CD4-positive, alpha-beta T cell (primary cell): ENCODE measurements around the gene ACTN1. TPM values are rescaled to one million over a fixed set of nuclear protein-coding genes. Genes with fewer than 3 reads are reported as not detected.
A peak's percentile ranks its signal among the peaks of the same experiment; 100 is the strongest.

Source experiments
- ATAC-seq: fragments of 200-7000 bp; cut with Tn5 transposase; one replicate; pipeline ENCODE4 v1.10.0; 2022; ENCODE audit warnings: mild to moderate bottlenecking; ENCODE audit not compliant: poor library complexity
- CTCF ChIA-PET: fragments of 350-600 bp; sonication (Branson Sonifier 250); formaldehyde crosslinking; loops from one replicate; lab custom pipeline; 2021; ENCODE audit warnings: antibody characterized with exemption, inconsistent platforms; lab: Charles Lee
- POLR2A ChIA-PET: fragments of 350-600 bp; sonication (Branson Sonifier 250); formaldehyde crosslinking; loops from one replicate; lab custom pipeline; 2021; ENCODE audit warnings: antibody characterized with exemption, inconsistent platforms; lab: Charles Lee
- DNase-seq, 14 experiments: peaks; one replicate each; pipeline ENCODE4 v3.0.0-alpha.2; 2013 to 2020; ENCODE audit warnings: mixed read lengths in 2 of 14
- H3K27ac ChIP-seq, 2 donors: one replicate each; pipeline versions ENCODE4 v1.5.1 to v1.7.0; 2013; ENCODE audit warnings: low read length in 2 of 2, low read depth in 1 of 2, mild to moderate bottlenecking in 1 of 2
- H3K27me3 ChIP-seq, 2 experiments: 1 replicate in 1 of 2; 2 replicates in 1 of 2; pipeline versions ENCODE4 v1.6.1 to v1.7.0; 2013; ENCODE audit warnings: low read length in 2 of 2, control low read depth in 1 of 2, mild to moderate bottlenecking in 1 of 2, moderate library complexity in 1 of 2; ENCODE audit not compliant: insufficient read depth in 2 of 2, control insufficient read depth in 1 of 2
- H3K36me3 ChIP-seq: one replicate; pipeline ENCODE4 v1.6.1; 2013; ENCODE audit warnings: low read length, control low read depth; ENCODE audit not compliant: insufficient read depth
- H3K4me1 ChIP-seq: one replicate; pipeline ENCODE4 v1.6.1; 2013; ENCODE audit warnings: low read length, control low read depth; ENCODE audit not compliant: insufficient read depth
- H3K4me3 ChIP-seq: one replicate; pipeline ENCODE4 v1.5.1; 2013; ENCODE audit warnings: mild to moderate bottlenecking, low read length, moderate library complexity
- H3K9me3 ChIP-seq, 2 experiments: 1 replicate in 1 of 2; 2 replicates in 1 of 2; pipeline versions ENCODE4 v1.6.1 to v1.7.0; 2013; ENCODE audit warnings: low read length in 2 of 2, mild to moderate bottlenecking in 2 of 2, control low read depth in 1 of 2, moderate library complexity in 1 of 2; ENCODE audit not compliant: control insufficient read depth in 1 of 2, insufficient read depth in 1 of 2
- H3K27ac Mint-ChIP-seq: one replicate; pipeline ENCODE4 v1.8.0; 2020; ENCODE audit warnings: mixed read lengths
- H3K27me3 Mint-ChIP-seq: one replicate; pipeline ENCODE4 v1.8.0; 2021; ENCODE audit warnings: mixed read lengths
- H3K36me3 Mint-ChIP-seq: one replicate; pipeline ENCODE4 v1.8.0; 2021; ENCODE audit warnings: low read depth, mixed read lengths
- H3K4me1 Mint-ChIP-seq: one replicate; pipeline ENCODE4 v1.8.0; 2021; ENCODE audit warnings: low read depth, mixed read lengths
- H3K4me3 Mint-ChIP-seq: one replicate; pipeline ENCODE4 v1.8.0; 2020; ENCODE audit warnings: mild to moderate bottlenecking, mixed read lengths
- H3K9me3 Mint-ChIP-seq: one replicate; pipeline ENCODE4 v1.8.0; 2020; ENCODE audit warnings: mixed read lengths
- CTCF ChIP-seq: fragments of 200-600 bp; IDR thresholded peaks from one replicate; pipeline ENCODE4 v1.8.0; 2022; ENCODE audit warnings: antibody characterized with exemption, mild to moderate bottlenecking
- intact Hi-C, 2 experiments: fragments of 100-400 bp; cut with DNase I in 1 of 2; cut with micrococcal nuclease in 1 of 2; formaldehyde crosslinking; loops; one replicate each; pipeline versions ENCODE4 v1.15.1 to v1.9.0; 2023 to 2025; cut with DNase I, micrococcal nuclease
- total RNA-seq, 174 experiments: library from RNA in 2 of 174; stranded (reverse) in 2 of 174; gene quantifications; one replicate each; pipeline ENCODE4 v1.2.3 and lab custom pipeline; 2021 to 2026

The ACTN1 gene
- total RNA-seq, 2 experiments from 2014 or later = 128 to 143 TPM

- H3K27me3 ChIP-seq = no peaks in the 10 kb centered on the region
- peak overlapping the region; percentile 70 for H3K27ac Mint-ChIP-seq
- DNase-seq (peak in 1 of 14 experiments; percentile 2), ATAC-seq (no peak)
- H3K4me3 Mint-ChIP-seq = no peak overlapping the region
- TF ChIP-seq CTCF = no peak
- peaks cover 2% of the 10 kb centered on the region for H3K36me3 ChIP-seq
- no peaks in the 10 kb centered on the region for H3K9me3 ChIP-seq
- H3K9me3 Mint-ChIP-seq = no peaks in the 10 kb centered on the region
- peaks cover 52% of the 10 kb centered on the region for H3K36me3 Mint-ChIP-seq
- intact Hi-C loops = no loop called here
- no peaks in the 10 kb centered on the region for H3K27me3 Mint-ChIP-seq
- peaks cover 94% of the 10 kb centered on the region for H3K4me1 Mint-ChIP-seq
- no peak overlapping the region for H3K27ac ChIP-seq
- POLR2A ChIA-PET = interaction anchor here (0.6 to 1.6 kb wide), 10 partner anchors 10 to 163 kb away, joined by 3 to 7 read pairs (median 3); no protein-coding TSS in a partner anchor
- CTCF ChIA-PET = no interaction called here
- H3K4me1 ChIP-seq = peaks cover 70% of the 10 kb centered on the region
- no peak overlapping the region for H3K4me3 ChIP-seq
Observed at GRCh38 chr14:68958553-68958952, 20.5 kb downstream of the ACTN1 start.

- Histone ChIP-seq H3K36me3 (peaks cover 2% of the 10 kb centered on the region), H3K27me3 (no peaks in the 10 kb centered on the region), H3K4me3 (no peak overlapping the region), H3K27ac (no peak overlapping the region), H3K9me3 (no peaks in the 10 kb centered on the region), H3K4me1 (peaks cover 70% of the 10 kb centered on the region)
- Mint-ChIP-seq H3K27ac (peak overlapping the region; percentile 70), H3K36me3 (peaks cover 48% of the 10 kb centered on the region), H3K4me1 (peaks cover 94% of the 10 kb centered on the region), H3K9me3 (no peaks in the 10 kb centered on the region), H3K4me3 (peak overlapping the region; percentile 15), H3K27me3 (no peaks in the 10 kb centered on the region)
- ATAC-seq (no peak), DNase-seq (peak in 1 of 14 experiments; percentile 25)
- intact Hi-C loops = no loop called here
- TF ChIP-seq CTCF = no peak
- ChIA-PET POLR2A (interaction anchor here (1.1 to 2.0 kb wide), 4 partner anchors 10 to 19 kb away, joined by 3 to 7 read pairs (median 4); no protein-coding TSS in a partner anchor), CTCF (interaction anchor here (1.6 kb wide), 1 partner anchor 12 kb away, joined by 3 read pairs; no protein-coding TSS in a partner anchor)
Observed at GRCh38 chr14:68957775-68958174, 21.3 kb downstream of the ACTN1 start.

GRCh38 chr14:68956724-68957123 is 22.4 kb downstream of the ACTN1 start:
- Histone ChIP-seq H3K36me3 (peaks cover 3% of the 10 kb centered on the region), H3K27me3 (no peaks in the 10 kb centered on the region), H3K27ac (no peak overlapping the region), H3K4me3 (no peak overlapping the region), H3K4me1 (peaks cover 70% of the 10 kb centered on the region), H3K9me3 (no peaks in the 10 kb centered on the region)
- ATAC-seq (no peak), DNase-seq (no peak)
- H3K4me1 Mint-ChIP-seq = peaks cover 94% of the 10 kb centered on the region
- ChIA-PET CTCF (interaction anchor here (1.6 kb wide), 1 partner anchor 11 kb away, joined by 3 read pairs; no protein-coding TSS in a partner anchor), POLR2A (interaction anchor here (0.9 to 4.4 kb wide), 4 partner anchors 9 to 20 kb away, joined by 3 to 37 read pairs (median 5); no protein-coding TSS in a partner anchor)
- intact Hi-C loops = no loop called here
- no peaks in the 10 kb centered on the region for H3K9me3 Mint-ChIP-seq
- no peaks in the 10 kb centered on the region for H3K27me3 Mint-ChIP-seq
- H3K27ac Mint-ChIP-seq = peak overlapping the region; percentile 70
- H3K4me3 Mint-ChIP-seq = peak overlapping the region; percentile 53
- peaks cover 40% of the 10 kb centered on the region for H3K36me3 Mint-ChIP-seq
- TF ChIP-seq CTCF = no peak
